CD4-positive, alpha-beta T cell (primary cell): ENCODE results near the gene SPATA17. TPM values are rescaled to one million over a fixed set of nuclear protein-coding genes. Genes with fewer than 3 reads are reported as not detected.

ENCODE experiments used
- ATAC-seq: fragments of 200-7000 bp; cut with Tn5 transposase; one replicate; pipeline ENCODE4 v1.10.0; 2022; ENCODE audit warnings: mild to moderate bottlenecking; ENCODE audit not compliant: poor library complexity
- CTCF ChIA-PET: fragments of 350-600 bp; sonication (Branson Sonifier 250); formaldehyde crosslinking; loops from one replicate; lab custom pipeline; 2021; ENCODE audit warnings: antibody characterized with exemption, inconsistent platforms; lab: Charles Lee
- POLR2A ChIA-PET: fragments of 350-600 bp; sonication (Branson Sonifier 250); formaldehyde crosslinking; loops from one replicate; lab custom pipeline; 2021; ENCODE audit warnings: antibody characterized with exemption, inconsistent platforms; lab: Charles Lee
- DNase-seq, 14 experiments: peaks; one replicate each; pipeline ENCODE4 v3.0.0-alpha.2; 2013 to 2020; ENCODE audit warnings: mixed read lengths in 2 of 14
- H3K27ac ChIP-seq, 2 donors: one replicate each; pipeline versions ENCODE4 v1.5.1 to v1.7.0; 2013; ENCODE audit warnings: low read length in 2 of 2, low read depth in 1 of 2, mild to moderate bottlenecking in 1 of 2
- H3K27me3 ChIP-seq, 2 experiments: 1 replicate in 1 of 2; 2 replicates in 1 of 2; pipeline versions ENCODE4 v1.6.1 to v1.7.0; 2013; ENCODE audit warnings: low read length in 2 of 2, control low read depth in 1 of 2, mild to moderate bottlenecking in 1 of 2, moderate library complexity in 1 of 2; ENCODE audit not compliant: insufficient read depth in 2 of 2, control insufficient read depth in 1 of 2
- H3K36me3 ChIP-seq: one replicate; pipeline ENCODE4 v1.6.1; 2013; ENCODE audit warnings: low read length, control low read depth; ENCODE audit not compliant: insufficient read depth
- H3K4me1 ChIP-seq: one replicate; pipeline ENCODE4 v1.6.1; 2013; ENCODE audit warnings: low read length, control low read depth; ENCODE audit not compliant: insufficient read depth
- H3K4me3 ChIP-seq: one replicate; pipeline ENCODE4 v1.5.1; 2013; ENCODE audit warnings: mild to moderate bottlenecking, low read length, moderate library complexity
- H3K9me3 ChIP-seq, 2 experiments: 1 replicate in 1 of 2; 2 replicates in 1 of 2; pipeline versions ENCODE4 v1.6.1 to v1.7.0; 2013; ENCODE audit warnings: low read length in 2 of 2, mild to moderate bottlenecking in 2 of 2, control low read depth in 1 of 2, moderate library complexity in 1 of 2; ENCODE audit not compliant: control insufficient read depth in 1 of 2, insufficient read depth in 1 of 2
- H3K27ac Mint-ChIP-seq: one replicate; pipeline ENCODE4 v1.8.0; 2020; ENCODE audit warnings: mixed read lengths
- H3K27me3 Mint-ChIP-seq: one replicate; pipeline ENCODE4 v1.8.0; 2021; ENCODE audit warnings: mixed read lengths
- H3K36me3 Mint-ChIP-seq: one replicate; pipeline ENCODE4 v1.8.0; 2021; ENCODE audit warnings: low read depth, mixed read lengths
- H3K4me1 Mint-ChIP-seq: one replicate; pipeline ENCODE4 v1.8.0; 2021; ENCODE audit warnings: low read depth, mixed read lengths
- H3K4me3 Mint-ChIP-seq: one replicate; pipeline ENCODE4 v1.8.0; 2020; ENCODE audit warnings: mild to moderate bottlenecking, mixed read lengths
- H3K9me3 Mint-ChIP-seq: one replicate; pipeline ENCODE4 v1.8.0; 2020; ENCODE audit warnings: mixed read lengths
- intact Hi-C, 2 experiments: fragments of 100-400 bp; cut with DNase I in 1 of 2; cut with micrococcal nuclease in 1 of 2; formaldehyde crosslinking; loops; one replicate each; pipeline versions ENCODE4 v1.15.1 to v1.9.0; 2023 to 2025; cut with DNase I, micrococcal nuclease
- total RNA-seq, 174 experiments: library from RNA in 2 of 174; stranded (reverse) in 2 of 174; gene quantifications; one replicate each; pipeline ENCODE4 v1.2.3 and lab custom pipeline; 2021 to 2026
- TF ChIP-seq, protein P1 (sequence below): fragments of 200-600 bp; IDR thresholded peaks from one replicate; pipeline ENCODE4 v1.8.0; 2022; ENCODE audit warnings: antibody characterized with exemption, mild to moderate bottlenecking

Gene SPATA17
- total RNA-seq, 2 experiments from 2014 or later: not detected

DNA sequence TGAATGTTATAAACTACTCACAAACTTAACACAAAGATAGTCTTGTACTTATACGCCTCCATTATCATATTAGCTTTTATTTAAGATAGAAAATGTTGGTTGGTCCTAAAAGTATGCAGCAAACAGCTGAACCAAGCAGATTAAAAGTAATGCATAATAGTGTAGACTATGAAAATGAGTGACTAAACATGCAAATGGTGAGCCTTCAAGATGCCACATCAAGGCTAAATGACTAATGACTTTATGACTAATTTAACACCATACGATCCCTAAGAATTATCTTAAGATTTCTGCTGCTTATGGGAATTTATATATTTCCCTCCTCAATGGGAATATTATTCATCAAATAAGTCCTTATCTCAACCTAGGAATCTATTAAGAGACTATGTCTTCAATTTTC, 4.8 kb upstream of the SPATA17 start:
- Histone ChIP-seq H3K27me3 (no peaks in the 10 kb centered on the region), H3K4me1 (peaks cover 2% of the 10 kb centered on the region), H3K4me3 (no peak overlapping the region), H3K27ac (no peak overlapping the region), H3K9me3 (no peaks in the 10 kb centered on the region), H3K36me3 (no peaks in the 10 kb centered on the region)
- ChIA-PET CTCF (no interaction called here), POLR2A (no interaction called here)
- TF ChIP-seq, protein P1, sequence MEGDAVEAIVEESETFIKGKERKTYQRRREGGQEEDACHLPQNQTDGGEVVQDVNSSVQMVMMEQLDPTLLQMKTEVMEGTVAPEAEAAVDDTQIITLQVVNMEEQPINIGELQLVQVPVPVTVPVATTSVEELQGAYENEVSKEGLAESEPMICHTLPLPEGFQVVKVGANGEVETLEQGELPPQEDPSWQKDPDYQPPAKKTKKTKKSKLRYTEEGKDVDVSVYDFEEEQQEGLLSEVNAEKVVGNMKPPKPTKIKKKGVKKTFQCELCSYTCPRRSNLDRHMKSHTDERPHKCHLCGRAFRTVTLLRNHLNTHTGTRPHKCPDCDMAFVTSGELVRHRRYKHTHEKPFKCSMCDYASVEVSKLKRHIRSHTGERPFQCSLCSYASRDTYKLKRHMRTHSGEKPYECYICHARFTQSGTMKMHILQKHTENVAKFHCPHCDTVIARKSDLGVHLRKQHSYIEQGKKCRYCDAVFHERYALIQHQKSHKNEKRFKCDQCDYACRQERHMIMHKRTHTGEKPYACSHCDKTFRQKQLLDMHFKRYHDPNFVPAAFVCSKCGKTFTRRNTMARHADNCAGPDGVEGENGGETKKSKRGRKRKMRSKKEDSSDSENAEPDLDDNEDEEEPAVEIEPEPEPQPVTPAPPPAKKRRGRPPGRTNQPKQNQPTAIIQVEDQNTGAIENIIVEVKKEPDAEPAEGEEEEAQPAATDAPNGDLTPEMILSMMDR: no peak
- Mint-ChIP-seq H3K4me1 (peaks cover 72% of the 10 kb centered on the region), H3K9me3 (no peaks in the 10 kb centered on the region), H3K4me3 (no peak overlapping the region), H3K27me3 (no peaks in the 10 kb centered on the region), H3K36me3 (peaks cover 14% of the 10 kb centered on the region), H3K27ac (no peak overlapping the region)
- ATAC-seq (no peak), DNase-seq (no peak)
- intact Hi-C loops: loop anchor here in 1 of 2 experiments (5.0 kb wide), 1 partner anchor 656 kb away; no protein-coding TSS in a partner anchor

DNA sequence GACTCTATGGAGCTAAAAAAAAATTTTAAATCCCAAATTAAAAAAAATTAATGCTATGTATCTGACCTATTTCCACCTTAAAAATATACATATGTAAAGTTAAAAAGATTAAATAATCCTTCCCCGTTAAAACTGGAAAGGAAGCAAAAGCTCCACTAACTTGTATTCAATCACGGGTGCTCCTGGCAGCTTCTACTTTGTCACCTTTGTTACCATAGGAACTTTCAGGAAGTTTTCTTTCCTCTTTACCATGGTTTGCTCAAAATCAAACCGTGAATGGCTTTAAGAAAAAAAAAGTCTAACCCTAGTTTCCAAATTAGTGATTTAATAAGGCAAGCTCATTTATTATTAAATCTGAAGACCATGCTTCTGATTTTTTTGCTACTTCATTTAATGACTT, 3.7 kb upstream of the SPATA17 start:
- Mint-ChIP-seq H3K27ac (no peak overlapping the region), H3K9me3 (no peaks in the 10 kb centered on the region), H3K4me3 (no peak overlapping the region), H3K27me3 (no peaks in the 10 kb centered on the region), H3K36me3 (peaks cover 14% of the 10 kb centered on the region), H3K4me1 (peaks cover 67% of the 10 kb centered on the region)
- Histone ChIP-seq H3K36me3 (no peaks in the 10 kb centered on the region), H3K4me1 (peaks cover 7% of the 10 kb centered on the region), H3K9me3 (no peaks in the 10 kb centered on the region), H3K4me3 (no peak overlapping the region), H3K27me3 (no peaks in the 10 kb centered on the region), H3K27ac (no peak overlapping the region)
- DNase-seq: no peak
- intact Hi-C loops: loop anchor here in 1 of 2 experiments (5.0 kb wide), 1 partner anchor 655 kb away; no protein-coding TSS in a partner anchor
- no peak for ATAC-seq
- CTCF ChIA-PET: interaction anchor here (0.9 kb wide), 1 partner anchor 25 kb away, joined by 3 read pairs; no protein-coding TSS in a partner anchor
- TF ChIP-seq, protein P1: no peak
- POLR2A ChIA-PET: interaction anchor here (0.6 kb wide), 1 partner anchor 689 kb away, joined by 3 read pairs; no protein-coding TSS in a partner anchor

DNA sequence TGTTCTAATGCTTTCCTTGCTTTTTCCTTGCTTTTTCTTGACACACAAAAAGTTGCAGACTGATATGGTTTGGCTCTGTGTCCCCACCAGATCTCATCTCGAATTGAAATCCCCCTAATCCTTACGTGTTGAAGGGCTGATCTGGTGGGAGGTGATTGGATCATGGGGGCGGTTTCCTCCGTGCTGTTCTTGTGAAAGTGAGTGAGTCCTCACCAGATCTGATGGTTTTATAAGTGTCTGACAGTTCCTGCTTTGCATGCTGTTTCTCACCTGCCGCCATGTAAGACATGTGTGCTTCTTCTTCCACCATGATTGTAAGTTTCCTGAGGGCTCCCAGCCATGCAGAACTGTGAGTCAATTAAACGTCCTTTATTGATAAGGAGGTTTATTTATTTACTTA, 11.3 kb downstream of the SPATA17 start:
- peaks cover 0 to 2% of the 10 kb centered on the region in 2 experiments for H3K27me3 ChIP-seq
- ChIA-PET POLR2A (no interaction called here), CTCF (no interaction called here)
- H3K4me3 Mint-ChIP-seq: no peak overlapping the region
- H3K27ac ChIP-seq: no peak overlapping the region
- no peaks in the 10 kb centered on the region for H3K36me3 Mint-ChIP-seq
- no peak for ATAC-seq
- intact Hi-C loops: no loop called here
- no peaks in the 10 kb centered on the region for H3K4me1 ChIP-seq
- H3K9me3 ChIP-seq: no peaks in the 10 kb centered on the region
- no peaks in the 10 kb centered on the region for H3K9me3 Mint-ChIP-seq
- no peak for DNase-seq
- no peaks in the 10 kb centered on the region for H3K4me1 Mint-ChIP-seq
- H3K4me3 ChIP-seq: no peak overlapping the region
- no peaks in the 10 kb centered on the region for H3K36me3 ChIP-seq
- H3K27me3 Mint-ChIP-seq: peaks cover 35% of the 10 kb centered on the region
- no peak overlapping the region for H3K27ac Mint-ChIP-seq
- TF ChIP-seq, protein P1: no peak
